SU-DHL-6 (cell line): ENCODE measurements around the gene GPX2.

Source experiments
- CTCF ChIP-seq: fragments of 200-600 bp; sonication (generic); IDR thresholded peaks from one replicate; pipeline ENCODE4 v1.5.1; 2017; ENCODE audit warnings: antibody characterized with exemption, mild to moderate bottlenecking, low read length, moderate library complexity; ENCODE audit not compliant: insufficient read depth, poor library complexity, severe bottlenecking
- EZH2phosphoT487 ChIP-seq: fragments of 200-600 bp; sonication (generic), shearing (Covaris generic); conservative IDR thresholded peaks from 2 replicates; pipeline ENCODE4 v1.6.1; 2018; ENCODE audit warnings: mild to moderate bottlenecking, antibody characterized with exemption, low read length, moderate library complexity, mixed read lengths

GRCh38 chr14:64946310-64947045 lies 3.9 kb upstream of the GPX2 start:
- no peak for TF ChIP-seq CTCF
- TF ChIP-seq EZH2phosphoT487: no peak
